DOHH2 (cell line): ENCODE results near the gene PPIP5K1.
"Not testable (repeated sequence)": the region's sequence is repeated elsewhere in the genome, so short reads cannot be mapped to it uniquely, and the experiment has no call there.

Experiments used
- H3F3A ChIP-seq: fragments of 200-600 bp; sonication (generic), shearing (Covaris generic); 2 replicates; pipeline ENCODE4 v1.6.0; 2016; ENCODE audit warnings: antibody characterized with exemption, mild to moderate bottlenecking; ENCODE audit not compliant: control insufficient read depth, insufficient read depth
- H3K27ac ChIP-seq: fragments of 200-600 bp; sonication (generic); 2 replicates; pipeline ENCODE4 v1.5.1; 2014; ENCODE audit warnings: low read depth, mild to moderate bottlenecking, low read length, moderate library complexity
- H3K27me3 ChIP-seq: fragments of 200-600 bp; sonication (generic); 2 replicates; pipeline ENCODE4 v1.6.1; 2014; ENCODE audit warnings: mild to moderate bottlenecking, low read length, mixed read lengths; ENCODE audit not compliant: control insufficient read depth
- H3K36me3 ChIP-seq: fragments of 200-600 bp; sonication (generic); 2 replicates; pipeline ENCODE4 v1.6.1; 2014; ENCODE audit warnings: mild to moderate bottlenecking, low read length, moderate library complexity, mixed read lengths; ENCODE audit not compliant: control insufficient read depth
- H3K4me1 ChIP-seq: fragments of 200-600 bp; sonication (generic); 2 replicates; pipeline ENCODE4 v1.6.1; 2014; ENCODE audit warnings: mild to moderate bottlenecking, low read length, mixed read lengths; ENCODE audit not compliant: control insufficient read depth
- H3K4me2 ChIP-seq: fragments of 200-600 bp; sonication (generic); 2 replicates; pipeline ENCODE4 v1.6.0; 2014; ENCODE audit warnings: mild to moderate bottlenecking, low read length, moderate library complexity
- H3K4me3 ChIP-seq: fragments of 200-600 bp; sonication (generic); 2 replicates; pipeline ENCODE4 v1.5.1; 2014; ENCODE audit warnings: mild to moderate bottlenecking, low read length, mixed read lengths
- H3K79me2 ChIP-seq: fragments of 200-600 bp; sonication (generic); 2 replicates; pipeline ENCODE4 v1.6.1; 2014; ENCODE audit warnings: mild to moderate bottlenecking, low read length, mixed read lengths; ENCODE audit not compliant: control insufficient read depth
- H3K9me2 ChIP-seq: fragments of 200-600 bp; sonication (generic); replicated peaks from 2 replicates; pipeline ENCODE4 v1.6.1; 2014; ENCODE audit warnings: mild to moderate bottlenecking, low read length, mixed read lengths; ENCODE audit not compliant: control insufficient read depth
- H3K9me3 ChIP-seq: fragments of 200-600 bp; sonication (generic); 2 replicates; pipeline ENCODE4 v1.6.1; 2014; ENCODE audit warnings: antibody characterized with exemption, low read length, mixed read lengths; ENCODE audit not compliant: control insufficient read depth, insufficient read depth
- H4K20me1 ChIP-seq: fragments of 200-600 bp; sonication (generic); 2 replicates; pipeline ENCODE4 v1.6.0; 2014; ENCODE audit warnings: low read depth, mild to moderate bottlenecking, antibody characterized with exemption, low read length, moderate library complexity; ENCODE audit not compliant: control insufficient read depth, insufficient read depth
- CTCF ChIP-seq: fragments of 200-600 bp; sonication (generic); IDR thresholded peaks from one replicate; pipeline ENCODE4 v1.5.1; 2014; ENCODE audit warnings: antibody characterized with exemption, mild to moderate bottlenecking, low read depth, low read length; ENCODE audit not compliant: poor library complexity, severe bottlenecking
- EZH2phosphoT487 ChIP-seq: fragments of 200-600 bp; sonication (generic); IDR thresholded peaks from 2 replicates; pipeline ENCODE4 v1.6.1; 2017; ENCODE audit warnings: borderline replicate concordance, mild to moderate bottlenecking, antibody characterized with exemption, low read length, moderate library complexity, mixed read lengths

The PPIP5K1 gene

GRCh38 chr15:43538091-43538490 is 51.9 kb downstream of the PPIP5K1 start:
- no peaks in the 10 kb centered on the region for H3F3A ChIP-seq
- H3K36me3 ChIP-seq: peaks cover 8% of the 10 kb centered on the region
- no peak overlapping the region for H3K27ac ChIP-seq
- no peaks in the 10 kb centered on the region for H3K4me1 ChIP-seq
- TF ChIP-seq EZH2phosphoT487 (no peak), CTCF (no peak)
- H3K4me3 ChIP-seq: no peak overlapping the region
- no peaks in the 10 kb centered on the region for H3K9me2 ChIP-seq
- H3K27me3 ChIP-seq: no peaks in the 10 kb centered on the region
- no peaks in the 10 kb centered on the region for H4K20me1 ChIP-seq
- no peak overlapping the region for H3K4me2 ChIP-seq
- no peaks in the 10 kb centered on the region for H3K9me3 ChIP-seq
- no peaks in the 10 kb centered on the region for H3K79me2 ChIP-seq

- no peaks in the 10 kb centered on the region for H4K20me1 ChIP-seq
- H3K27me3 ChIP-seq: no peaks in the 10 kb centered on the region
- H3K27ac ChIP-seq: no peak overlapping the region
- H3K36me3 ChIP-seq: peaks cover 8% of the 10 kb centered on the region
- no peak overlapping the region for H3K4me3 ChIP-seq
- no peaks in the 10 kb centered on the region for H3K4me1 ChIP-seq
- H3F3A ChIP-seq: no peaks in the 10 kb centered on the region
- TF ChIP-seq EZH2phosphoT487 (no peak), CTCF (no peak)
- H3K9me3 ChIP-seq: no peaks in the 10 kb centered on the region
- H3K9me2 ChIP-seq: no peaks in the 10 kb centered on the region
- no peak overlapping the region for H3K4me2 ChIP-seq
- H3K79me2 ChIP-seq: no peaks in the 10 kb centered on the region
Measured at GRCh38 chr15:43534897-43535296, 55.1 kb downstream of the PPIP5K1 start.

- not testable (repeated sequence) for H3K9me2 ChIP-seq, H3K36me3 ChIP-seq, H3F3A ChIP-seq, H3K4me1 ChIP-seq, H3K27ac ChIP-seq, H4K20me1 ChIP-seq, H3K4me2 ChIP-seq, H3K4me3 ChIP-seq, H3K27me3 ChIP-seq, H3K9me3 ChIP-seq, H3K79me2 ChIP-seq
Measured at GRCh38 chr15:43532826-43533225, 57.2 kb downstream of the PPIP5K1 start.

GRCh38 chr15:43531018-43531670 is 58.9 kb downstream of the PPIP5K1 start:
- Histone ChIP-seq H4K20me1 (no peaks in the 10 kb centered on the region), H3K9me3 (no peaks in the 10 kb centered on the region), H3K4me1 (no peaks in the 10 kb centered on the region), H3K9me2 (no peaks in the 10 kb centered on the region), H3F3A (no peaks in the 10 kb centered on the region), H3K4me2 (no peak overlapping the region), H3K27ac (no peak overlapping the region), H3K36me3 (peaks cover 8% of the 10 kb centered on the region), H3K79me2 (no peaks in the 10 kb centered on the region), H3K27me3 (no peaks in the 10 kb centered on the region), H3K4me3 (no peak overlapping the region)
- TF ChIP-seq CTCF (no peak), EZH2phosphoT487 (no peak)
